Glutamatergic neuron (in vitro differentiated cells): ENCODE data around the gene ADAMTS13. TPM values are rescaled to one million over a fixed set of nuclear protein-coding genes. Genes with fewer than 3 reads are reported as not detected.
"Not testable (repeated sequence)": the region's sequence is repeated elsewhere in the genome, so short reads cannot be mapped to it uniquely, and the experiment has no call there.

Experiments used
- DNase-seq: peaks from one replicate; pipeline ENCODE4 v3.0.0; 2022
- H3K27ac Mint-ChIP-seq: one replicate; pipeline ENCODE4 v1.8.0; 2020; ENCODE audit warnings: mild to moderate bottlenecking, mixed read lengths, inconsistent platforms; ENCODE audit not compliant: unreplicated experiment
- H3K27me3 Mint-ChIP-seq: one replicate; pipeline ENCODE4 v1.8.0; 2020; ENCODE audit warnings: mild to moderate bottlenecking, moderate library complexity, mixed read lengths, inconsistent platforms; ENCODE audit not compliant: unreplicated experiment
- H3K36me3 Mint-ChIP-seq: one replicate; pipeline ENCODE4 v1.8.0; 2020; ENCODE audit warnings: mild to moderate bottlenecking, mixed read lengths, inconsistent platforms; ENCODE audit not compliant: unreplicated experiment
- H3K4me1 Mint-ChIP-seq: one replicate; pipeline ENCODE4 v1.8.0; 2020; ENCODE audit warnings: mild to moderate bottlenecking, low read depth, mixed read lengths, inconsistent platforms; ENCODE audit not compliant: unreplicated experiment
- H3K4me3 Mint-ChIP-seq: one replicate; pipeline ENCODE4 v1.8.0; 2020; ENCODE audit warnings: mild to moderate bottlenecking, mixed read lengths, inconsistent platforms; ENCODE audit not compliant: unreplicated experiment
- H3K9me3 Mint-ChIP-seq: one replicate; pipeline ENCODE4 v1.8.0; 2020; ENCODE audit warnings: mild to moderate bottlenecking, moderate library complexity, mixed read lengths, inconsistent platforms; ENCODE audit not compliant: unreplicated experiment
- CTCF ChIP-seq: fragments of 200-600 bp; sonication (generic); IDR thresholded peaks from one replicate; pipeline ENCODE4 v1.5.0; 2021; ENCODE audit not compliant: partially characterized antibody, unreplicated experiment
- total RNA-seq: library from RNA; stranded (reverse); fragmentation: NEBNext Ultra II Directional; extraction: Animal tissue kit (Norgen Biotek cat#: 25700); gene quantifications from one replicate; pipeline ENCODE4 v1.2.1, GENCODE V29; 2021; ENCODE audit not compliant: unreplicated experiment

ADAMTS13 gene
- total RNA-seq, 1 donor from 2014 or later, result 27.9 TPM

GRCh38 chr9:133445293-133445969 is 23.3 kb downstream of the ADAMTS13 start:
- TF ChIP-seq CTCF, result no peak
- no peak overlapping the region for H3K4me3 Mint-ChIP-seq
- H3K27ac Mint-ChIP-seq, result no peak overlapping the region
- H3K9me3 Mint-ChIP-seq, result peaks cover 4% of the 10 kb centered on the region
- H3K27me3 Mint-ChIP-seq, result peaks cover 6% of the 10 kb centered on the region
- DNase-seq, result no peak
- peaks cover 3% of the 10 kb centered on the region for H3K4me1 Mint-ChIP-seq
- no peaks in the 10 kb centered on the region for H3K36me3 Mint-ChIP-seq

GRCh38 chr9:133448487-133448972 is 26.4 kb downstream of the ADAMTS13 start:
- Mint-ChIP-seq H3K36me3 (no peaks in the 10 kb centered on the region), H3K9me3 (peaks cover 4% of the 10 kb centered on the region), H3K27ac (no peak overlapping the region), H3K27me3 (peaks cover 3% of the 10 kb centered on the region), H3K4me1 (no peaks in the 10 kb centered on the region), H3K4me3 (no peak overlapping the region)
- DNase-seq, result no peak
- TF ChIP-seq CTCF, result no peak

GRCh38 chr9:133449760-133450159 is 27.6 kb downstream of the ADAMTS13 start:
- no peak for DNase-seq
- Mint-ChIP-seq H3K27me3 (peaks cover 3% of the 10 kb centered on the region), H3K27ac (no peak overlapping the region), H3K4me1 (peaks cover 5% of the 10 kb centered on the region), H3K36me3 (no peaks in the 10 kb centered on the region), H3K4me3 (no peak overlapping the region), H3K9me3 (peaks cover 4% of the 10 kb centered on the region)
- TF ChIP-seq CTCF, result no peak

GRCh38 chr9:133451865-133452264 is 29.7 kb downstream of the ADAMTS13 start:
- not testable (repeated sequence) for H3K9me3 Mint-ChIP-seq, DNase-seq, H3K27me3 Mint-ChIP-seq, H3K4me3 Mint-ChIP-seq, H3K4me1 Mint-ChIP-seq, H3K36me3 Mint-ChIP-seq, H3K27ac Mint-ChIP-seq

DNA sequence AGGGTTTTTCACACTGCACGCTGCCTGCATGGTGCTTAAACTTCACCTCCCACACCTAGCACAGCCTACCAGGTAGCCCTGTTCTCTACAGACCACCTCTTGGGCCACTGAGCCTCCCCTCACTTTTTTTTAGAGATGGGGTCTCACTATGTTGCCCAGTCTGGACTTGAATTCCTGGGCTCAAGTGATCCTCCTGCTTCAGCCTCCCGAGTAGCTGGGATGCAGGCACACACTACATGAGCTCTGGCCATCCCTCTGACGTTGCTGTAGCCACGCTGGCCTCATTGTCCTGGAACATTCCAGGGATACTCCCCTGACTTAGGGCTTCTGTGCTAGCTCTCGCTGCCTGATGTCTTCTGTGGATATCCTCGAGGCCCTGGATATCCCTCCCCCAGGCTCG is 30.4 kb downstream of the ADAMTS13 start:
- Mint-ChIP-seq H3K36me3 (no peaks in the 10 kb centered on the region), H3K4me3 (no peak overlapping the region), H3K4me1 (peaks cover 5% of the 10 kb centered on the region), H3K27ac (no peak overlapping the region), H3K9me3 (no peaks in the 10 kb centered on the region), H3K27me3 (peaks cover 2% of the 10 kb centered on the region)
- no peak for TF ChIP-seq CTCF
- no peak for DNase-seq
